HG03354 (cell line): ENCODE measurements around the gene NUDT1.

Experiments
- ATAC-seq: cut with Tn5 transposase; IDR thresholded peaks from one replicate; pipeline ENCODE4 v1.9.1; 2021; ENCODE audit warnings: mild to moderate bottlenecking; ENCODE audit not compliant: unreplicated experiment, poor library complexity, severe bottlenecking

Gene NUDT1

DNA sequence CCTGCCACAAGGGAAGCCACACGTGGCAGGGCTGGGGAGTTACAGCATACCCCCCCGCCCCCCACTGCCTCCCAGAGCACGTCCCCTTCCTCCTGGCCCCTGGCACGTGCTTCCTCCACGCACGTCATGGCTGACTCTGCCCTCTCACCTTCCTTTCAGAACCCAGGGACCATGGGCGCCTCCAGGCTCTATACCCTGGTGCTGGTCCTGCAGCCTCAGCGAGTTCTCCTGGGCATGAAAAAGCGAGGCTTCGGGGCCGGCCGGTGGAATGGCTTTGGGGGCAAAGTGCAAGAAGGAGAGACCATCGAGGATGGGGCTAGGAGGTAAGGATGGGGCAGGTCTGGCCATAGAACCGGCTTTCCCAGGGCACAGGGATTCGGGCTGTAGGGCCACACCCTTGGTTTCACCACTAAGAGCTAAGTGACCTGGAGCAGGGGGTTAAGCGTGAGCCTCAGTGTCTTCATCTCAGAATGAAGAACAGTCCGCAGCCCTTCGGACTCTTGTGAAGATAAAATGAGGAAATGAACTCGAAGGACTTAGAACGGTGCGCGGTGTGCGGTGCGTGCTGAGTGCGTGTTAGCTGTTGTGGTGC, 2.5 kb downstream of the NUDT1 start:
- ATAC-seq, result no peak

DNA sequence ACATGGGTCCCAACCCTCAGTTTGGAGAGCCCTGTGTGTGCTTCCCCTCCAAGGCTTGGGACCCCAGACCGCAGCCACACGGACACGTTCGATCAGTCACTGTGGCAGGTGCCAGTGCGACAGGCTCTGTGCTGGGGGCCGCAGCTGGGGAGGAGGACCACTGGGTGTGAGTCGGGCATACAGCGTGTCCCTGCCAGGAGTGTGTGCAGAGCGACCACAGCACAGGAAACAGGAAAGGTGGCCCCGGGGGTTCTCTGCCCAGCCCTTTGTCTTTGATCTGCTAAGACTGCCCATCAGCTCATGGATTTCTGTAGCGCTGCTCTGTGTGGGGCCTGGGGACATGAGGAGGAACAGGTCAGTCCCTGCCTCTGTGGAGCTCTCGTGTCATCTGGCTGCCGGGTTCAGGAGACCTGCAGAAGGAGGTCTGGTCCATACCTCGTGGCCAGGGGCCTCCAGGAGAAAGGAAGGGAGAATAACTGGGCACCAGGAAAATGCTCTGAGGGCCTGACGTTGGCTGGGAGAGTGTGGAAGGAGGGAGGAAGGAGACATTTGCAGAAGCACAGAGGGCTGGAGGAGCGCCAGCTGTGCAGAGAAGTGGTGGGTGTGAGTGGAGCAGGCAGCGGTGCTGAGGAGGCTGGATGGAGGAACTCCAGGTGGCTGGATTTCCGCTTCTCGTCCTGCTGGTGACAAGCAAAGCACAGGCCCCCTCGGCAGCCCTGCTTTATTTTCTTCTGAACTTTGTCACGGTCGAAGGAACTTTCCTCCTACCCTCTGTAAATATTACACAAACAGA, 4.1 kb downstream of the NUDT1 start:
- no peak for ATAC-seq

DNA sequence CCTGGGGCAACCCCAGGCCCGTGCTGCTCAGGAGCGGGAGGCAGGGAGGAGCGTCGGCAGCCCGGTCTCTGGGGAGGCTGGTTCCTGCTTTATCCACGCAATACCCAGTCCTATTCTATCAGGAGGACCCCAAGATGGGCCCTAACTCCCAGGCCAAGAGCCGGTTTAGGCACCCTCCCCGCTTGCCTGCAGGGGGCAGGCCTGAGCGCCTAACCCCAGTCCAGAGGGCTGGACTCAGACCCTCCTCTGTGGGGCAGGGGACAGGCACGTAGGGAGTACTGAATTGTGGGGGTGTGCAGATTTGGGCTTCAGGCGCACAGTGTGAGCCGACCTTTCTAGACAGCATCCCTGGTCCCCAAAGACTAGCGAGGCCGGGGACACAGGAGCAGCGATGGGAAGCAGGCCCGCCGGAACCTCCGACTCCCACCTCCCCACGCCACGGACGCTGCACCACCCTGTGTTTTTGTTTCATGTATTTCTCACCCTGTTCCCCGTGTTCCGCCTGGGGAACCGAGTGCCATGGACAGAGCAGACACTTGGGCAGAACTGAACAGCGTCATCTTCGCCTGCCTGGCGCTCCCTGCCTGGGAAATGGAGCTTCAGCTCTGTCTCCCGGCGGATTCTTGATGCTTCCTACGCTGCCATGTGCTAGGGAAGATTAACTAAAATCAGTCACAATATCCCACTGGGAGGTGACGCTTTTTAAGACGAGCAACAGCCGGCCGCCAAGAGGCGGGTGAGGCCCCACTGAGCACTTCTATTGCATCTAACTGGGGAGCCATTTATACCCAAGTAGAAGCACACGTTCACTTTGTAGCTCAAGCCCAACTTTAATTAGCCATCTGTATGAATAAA, 5.3 kb downstream of the NUDT1 start:
- no peak for ATAC-seq

DNA sequence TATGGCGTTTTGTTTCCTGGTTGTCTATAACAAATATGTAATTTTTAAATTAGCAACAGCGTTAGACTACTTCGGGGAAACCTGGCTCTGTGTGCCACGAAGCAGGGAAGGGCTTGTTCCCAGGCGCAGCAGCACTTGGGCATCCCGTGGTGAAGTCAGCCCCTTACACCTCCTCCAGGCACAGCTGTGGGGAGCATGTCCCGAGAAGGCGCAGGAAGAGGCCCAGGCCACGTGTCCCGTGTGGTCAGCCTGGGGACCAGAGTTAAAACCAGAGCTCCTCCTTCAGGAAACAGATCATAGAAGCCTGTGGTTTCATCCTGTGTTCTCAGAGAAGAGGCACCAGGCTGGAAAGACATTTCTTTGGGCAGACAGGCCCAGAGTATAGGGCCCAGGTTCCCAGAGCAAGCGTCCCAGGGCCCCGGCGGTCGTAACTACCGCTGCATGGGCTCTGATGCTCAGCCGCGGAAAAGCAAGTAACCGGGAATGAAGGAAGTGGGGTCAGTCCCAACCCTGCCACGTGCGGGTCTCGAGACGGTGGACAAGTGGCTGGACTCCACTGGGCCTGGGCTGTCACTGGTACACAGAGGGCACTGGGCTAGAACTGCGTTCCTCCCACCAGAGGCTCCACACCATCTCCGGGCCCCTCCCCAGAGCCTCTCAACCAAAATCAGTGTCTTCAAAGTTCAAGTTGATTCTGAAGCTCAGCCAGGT, 7.1 kb downstream of the NUDT1 start:
- peak; percentile 45 for ATAC-seq

DNA sequence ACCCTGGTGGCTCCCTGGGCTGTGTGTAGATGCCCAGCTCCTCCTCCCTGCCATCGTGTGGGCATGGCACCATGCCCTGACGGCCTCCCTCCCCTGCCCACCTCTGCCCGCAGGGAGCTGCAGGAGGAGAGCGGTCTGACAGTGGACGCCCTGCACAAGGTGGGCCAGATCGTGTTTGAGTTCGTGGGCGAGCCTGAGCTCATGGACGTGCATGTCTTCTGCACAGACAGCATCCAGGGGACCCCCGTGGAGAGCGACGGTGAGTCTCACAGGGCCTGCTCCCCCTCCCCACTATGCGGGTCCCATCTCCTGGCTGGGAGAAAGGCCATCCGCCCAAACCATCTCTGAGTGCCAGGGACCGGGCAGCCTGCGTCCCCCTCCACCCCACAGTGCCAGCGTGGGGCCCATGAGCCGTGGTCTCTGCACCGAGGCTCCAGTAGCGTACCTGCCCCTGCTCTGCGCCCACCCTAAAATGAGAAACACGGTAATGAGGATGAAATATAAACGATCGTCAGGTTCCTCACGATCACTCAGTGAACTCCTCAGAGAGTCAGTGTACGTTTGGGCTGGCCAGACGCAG, 7.8 kb downstream of the NUDT1 start:
- ATAC-seq, result no peak

DNA sequence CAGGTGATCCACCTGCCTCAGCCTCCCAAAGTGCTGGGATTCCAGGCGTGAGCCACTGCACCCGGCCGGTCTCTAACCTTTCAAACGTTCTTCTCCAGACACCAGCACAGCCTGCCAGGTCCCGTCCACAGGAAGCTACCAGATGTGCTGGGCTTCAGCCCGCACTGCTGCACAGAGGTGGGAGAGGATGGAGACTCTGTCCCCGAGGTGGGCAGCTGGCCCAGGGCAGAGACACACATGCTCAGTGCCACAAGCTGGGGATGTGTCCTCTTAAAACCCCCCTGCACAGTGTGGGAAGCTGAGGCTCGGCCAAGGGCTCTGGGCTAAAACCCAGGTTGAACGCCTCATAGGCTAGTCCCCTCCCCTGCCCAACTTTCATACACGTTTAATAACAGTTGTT, 9.4 kb downstream of the NUDT1 start:
- ATAC-seq, result no peak

DNA sequence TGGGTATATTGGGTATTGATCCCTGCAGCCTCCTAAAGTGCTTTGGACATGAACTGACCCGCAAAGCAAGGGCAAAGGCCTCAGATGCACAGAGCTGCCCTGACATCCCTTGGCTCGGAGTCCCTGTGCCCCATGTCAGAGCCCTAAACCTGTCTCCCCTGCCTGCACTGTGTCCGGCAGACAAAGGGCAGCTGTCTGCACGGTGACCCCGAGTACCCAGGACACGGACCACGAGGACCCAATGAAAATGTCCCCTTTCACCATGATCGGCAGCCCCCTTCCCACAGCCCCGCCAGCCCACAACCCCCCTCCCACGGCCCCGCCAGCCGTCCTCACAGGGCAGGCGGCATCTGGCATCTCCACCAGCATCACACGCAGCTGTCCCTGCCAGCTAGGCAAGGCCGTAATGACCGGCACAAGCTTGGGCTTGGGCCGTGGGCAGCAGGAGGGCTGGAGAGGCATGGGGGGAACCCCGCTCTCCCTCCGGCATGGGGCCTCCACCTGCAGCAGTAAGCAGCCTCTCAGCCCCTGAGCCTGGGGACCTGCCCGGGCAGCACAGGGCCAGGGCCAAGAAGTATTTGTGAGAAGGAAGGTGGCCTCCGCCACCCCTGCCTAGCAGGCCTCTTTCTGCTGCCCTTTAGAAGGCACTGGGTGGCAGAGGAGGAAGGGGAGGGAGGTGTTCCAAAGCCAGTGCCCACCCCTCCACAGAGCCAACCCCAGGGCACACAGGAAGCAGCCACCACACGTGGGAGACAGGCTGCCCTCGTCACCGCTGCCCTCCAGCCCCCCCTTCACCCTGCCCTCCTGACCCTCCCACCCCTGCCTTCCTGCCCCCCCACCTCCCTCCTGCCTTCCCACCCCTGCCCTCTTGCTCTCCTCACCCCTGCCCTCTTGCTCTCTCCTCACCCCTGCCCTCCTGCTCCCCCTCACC, 10.1 kb downstream of the NUDT1 start:
- no peak for ATAC-seq

DNA sequence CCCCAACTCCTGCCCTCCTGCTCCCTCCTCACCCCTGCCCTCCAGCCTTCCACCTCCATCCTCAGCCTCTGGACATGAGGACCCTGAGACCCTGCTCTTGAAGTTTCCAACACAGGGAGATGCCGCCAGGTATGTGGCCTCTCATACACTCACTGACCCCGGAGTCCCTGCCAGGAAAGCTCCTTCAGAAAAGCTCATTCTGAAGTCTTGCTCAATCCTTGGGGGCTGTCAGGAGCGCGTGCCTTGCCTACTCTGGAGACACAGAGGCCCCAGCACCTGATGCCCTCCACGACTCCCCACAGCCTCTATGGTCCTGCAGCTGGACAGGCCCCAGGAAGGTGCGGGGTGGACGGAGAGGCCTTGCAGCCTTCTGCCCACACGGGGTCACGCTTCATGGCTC, 11.0 kb downstream of the NUDT1 start:
- ATAC-seq, result no peak

DNA sequence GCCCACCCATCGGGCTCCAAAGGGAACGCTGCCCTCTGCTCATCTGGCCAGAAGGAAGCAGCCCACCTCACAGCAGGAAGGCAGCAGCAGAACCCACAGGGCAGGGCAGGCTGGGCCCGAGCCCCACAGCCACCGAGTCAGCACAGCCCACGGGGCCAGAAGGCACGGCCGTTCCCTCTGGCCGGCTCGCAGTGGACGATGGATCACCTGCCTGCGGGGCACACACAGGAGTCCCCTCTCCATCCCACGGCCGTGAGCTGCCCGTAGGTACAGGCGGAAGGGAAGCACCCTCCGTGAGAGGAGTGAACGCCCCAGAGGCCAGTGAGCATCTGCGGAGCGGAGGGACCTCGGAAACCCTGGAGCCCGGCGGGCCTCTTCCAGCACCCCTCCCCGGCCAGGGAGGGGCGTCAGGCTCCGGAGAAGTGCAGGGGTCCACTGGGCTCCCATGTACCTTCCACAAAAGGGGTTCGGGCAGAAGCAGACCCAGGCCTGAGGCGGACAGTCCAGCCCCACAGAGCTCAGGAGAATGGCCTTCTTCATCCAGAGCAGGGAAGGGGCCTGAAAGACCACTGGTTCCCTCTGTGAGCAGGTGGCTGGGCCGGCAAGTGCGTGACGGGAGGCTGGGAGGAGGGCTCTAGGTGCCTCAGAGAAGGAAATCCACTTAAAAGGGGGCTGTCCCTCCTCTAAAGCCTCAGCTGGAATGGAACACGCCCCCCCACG, 11.7 kb downstream of the NUDT1 start:
- no peak for ATAC-seq

DNA sequence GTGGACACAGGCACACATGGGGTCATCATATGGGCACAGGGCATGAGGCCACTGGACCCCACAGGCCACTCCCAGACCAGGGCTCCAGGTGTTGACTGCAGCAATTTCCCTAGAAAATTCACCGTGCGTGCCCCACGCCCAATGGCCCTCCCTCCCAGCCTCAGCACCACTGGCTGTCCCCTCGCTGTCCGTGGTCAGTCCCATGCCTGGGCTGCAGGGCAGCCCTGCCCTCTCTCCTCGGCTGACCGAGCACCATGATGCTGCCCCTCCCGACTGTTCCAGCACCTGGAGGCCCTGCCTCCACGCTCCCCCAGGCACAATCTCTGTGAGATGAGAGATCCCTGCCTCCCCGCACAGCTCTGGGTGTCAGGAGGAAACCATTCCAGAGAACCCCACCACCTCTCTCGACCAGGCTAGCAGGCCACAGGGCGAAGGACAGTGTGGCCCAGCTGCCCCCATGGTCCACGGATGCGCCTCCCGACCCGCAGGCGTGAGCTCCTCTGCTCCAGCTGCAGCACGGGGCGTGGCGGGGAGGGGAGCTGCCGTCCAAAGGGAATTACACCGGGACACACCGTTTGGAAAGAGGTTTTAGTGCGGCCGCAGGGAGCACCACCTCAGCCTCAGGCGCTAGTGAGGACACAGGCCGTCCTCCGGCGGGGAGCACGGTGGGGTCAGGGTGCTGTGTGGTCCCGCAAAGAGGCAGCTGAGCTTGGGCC, 12.6 kb downstream of the NUDT1 start:
- ATAC-seq, result no peak

DNA sequence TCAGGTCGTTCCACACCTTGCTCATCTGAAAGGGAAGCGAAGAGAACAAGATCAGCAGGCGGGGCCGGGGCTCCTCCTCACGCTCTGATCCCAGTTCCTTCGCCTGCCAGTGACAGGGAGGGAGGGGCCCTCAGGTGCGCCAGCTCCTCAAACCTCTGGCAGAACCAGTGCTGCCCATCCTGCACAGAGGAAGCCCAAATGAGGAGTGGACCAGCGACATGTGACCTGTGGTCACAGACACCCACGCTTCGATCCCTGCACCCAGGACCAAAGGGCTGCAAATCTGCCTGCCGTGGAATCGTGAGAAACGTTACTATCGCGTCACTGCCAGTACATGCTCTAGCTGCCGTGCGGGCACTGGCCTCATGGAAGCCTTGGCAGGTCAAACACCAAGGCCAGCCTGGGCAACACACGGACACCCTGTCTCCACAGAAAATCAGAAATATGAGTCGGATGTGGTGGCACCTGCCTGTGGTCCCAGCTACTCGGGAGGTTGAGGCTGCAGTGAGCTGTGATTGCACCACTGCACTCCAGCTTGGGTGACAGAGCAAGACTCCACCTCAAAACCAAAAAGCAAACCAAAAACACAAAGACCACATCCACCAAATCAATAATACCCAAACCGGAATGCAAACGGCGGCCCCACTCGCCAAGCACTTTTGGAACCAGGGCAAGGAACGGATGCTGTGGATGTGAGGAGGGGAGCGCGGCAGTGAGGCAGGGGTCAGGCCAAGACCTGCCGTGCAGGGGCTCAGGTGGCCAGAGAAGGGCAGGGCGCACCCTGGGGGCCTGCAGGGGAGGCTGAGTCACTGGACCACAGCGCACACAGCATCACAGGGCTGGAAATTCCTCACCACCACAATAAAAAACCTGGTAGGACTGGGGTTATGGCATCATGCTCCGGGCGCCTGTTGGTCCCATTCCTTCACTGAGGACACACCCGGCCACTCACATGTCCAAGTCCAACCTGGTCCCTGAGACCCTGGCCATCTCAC, 13.4 kb downstream of the NUDT1 start:
- no peak for ATAC-seq

DNA sequence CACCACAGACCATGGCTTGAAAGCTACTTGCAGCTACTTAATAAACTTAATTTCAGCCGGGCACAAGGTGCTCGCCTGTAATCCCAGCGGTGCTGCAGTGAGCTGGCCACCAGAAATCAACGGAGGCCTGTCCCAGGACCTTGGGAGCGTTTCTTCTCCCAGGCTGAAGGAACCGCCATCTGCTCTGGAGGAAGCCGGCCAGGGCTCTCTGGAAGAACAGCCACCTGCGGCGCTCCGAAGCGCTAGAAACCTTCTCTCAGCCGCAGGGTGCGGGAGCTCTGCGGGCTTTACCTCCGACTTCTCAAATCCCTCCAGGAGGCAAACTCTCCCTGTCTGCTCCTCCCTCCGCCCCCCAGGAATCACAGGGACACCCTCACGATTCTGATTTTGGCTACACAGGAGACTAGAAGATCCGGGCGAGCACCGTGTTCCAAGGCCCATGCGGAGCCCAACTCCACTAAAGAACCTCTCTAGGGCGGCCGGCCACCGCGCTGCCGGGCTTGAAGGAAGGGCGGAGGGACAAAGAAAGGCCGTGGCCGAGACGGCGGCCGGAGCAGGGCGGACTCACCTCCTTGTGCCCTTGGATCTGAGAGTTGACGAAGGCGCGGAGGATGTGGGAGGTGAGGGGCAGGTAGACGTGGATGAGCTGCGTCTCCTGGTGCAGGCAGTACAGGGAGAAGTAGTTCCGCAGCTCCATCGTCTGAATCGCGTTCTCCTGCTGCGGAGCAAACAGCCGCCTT, 14.4 kb downstream of the NUDT1 start:
- ATAC-seq, result no peak

DNA sequence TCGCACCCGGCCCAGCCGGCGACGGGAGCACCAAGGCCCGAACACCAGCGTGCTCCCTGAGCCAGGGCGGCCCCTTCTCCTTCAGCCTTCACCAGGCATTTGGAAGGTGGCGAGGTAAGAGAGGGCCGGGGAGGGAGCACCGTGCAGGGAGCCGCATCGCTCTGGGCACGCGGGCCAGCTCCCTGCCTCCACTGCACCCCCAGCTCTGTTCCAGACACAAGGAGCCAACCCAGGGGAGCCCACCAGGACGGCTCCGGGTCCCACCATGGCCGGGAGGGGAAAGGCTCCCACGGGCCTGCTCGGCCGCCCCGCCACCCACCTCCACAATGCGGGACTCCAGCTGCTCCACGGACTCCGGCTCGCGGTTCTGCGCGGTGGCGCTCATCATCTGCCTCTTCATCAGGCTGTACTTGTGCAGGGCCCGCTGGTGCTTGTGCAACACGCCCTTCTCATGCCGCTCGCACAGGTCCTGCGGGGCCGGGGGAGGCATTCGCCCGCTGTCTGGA, 15.1 kb downstream of the NUDT1 start:
- ATAC-seq, result no peak

DNA sequence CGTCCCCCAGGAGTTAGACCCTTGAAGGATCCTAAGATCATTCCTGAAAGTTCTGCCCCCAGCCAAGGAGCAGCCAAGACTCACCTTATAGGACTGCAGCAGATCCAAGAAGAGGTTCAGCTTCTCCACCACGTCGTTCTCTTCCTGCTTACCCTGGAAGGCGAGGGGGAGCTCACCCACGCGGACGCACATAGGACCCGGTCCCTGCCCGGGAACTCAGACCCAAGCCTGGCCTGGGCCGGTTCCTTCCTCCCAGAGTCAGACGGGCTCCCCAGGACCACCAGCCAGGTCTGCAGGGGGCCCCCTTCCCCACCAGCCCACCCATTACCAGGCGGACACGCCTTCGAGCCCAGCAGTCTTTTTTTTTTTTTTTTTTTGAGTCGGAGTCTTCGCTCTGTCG, 15.6 kb downstream of the NUDT1 start:
- no peak for ATAC-seq

DNA sequence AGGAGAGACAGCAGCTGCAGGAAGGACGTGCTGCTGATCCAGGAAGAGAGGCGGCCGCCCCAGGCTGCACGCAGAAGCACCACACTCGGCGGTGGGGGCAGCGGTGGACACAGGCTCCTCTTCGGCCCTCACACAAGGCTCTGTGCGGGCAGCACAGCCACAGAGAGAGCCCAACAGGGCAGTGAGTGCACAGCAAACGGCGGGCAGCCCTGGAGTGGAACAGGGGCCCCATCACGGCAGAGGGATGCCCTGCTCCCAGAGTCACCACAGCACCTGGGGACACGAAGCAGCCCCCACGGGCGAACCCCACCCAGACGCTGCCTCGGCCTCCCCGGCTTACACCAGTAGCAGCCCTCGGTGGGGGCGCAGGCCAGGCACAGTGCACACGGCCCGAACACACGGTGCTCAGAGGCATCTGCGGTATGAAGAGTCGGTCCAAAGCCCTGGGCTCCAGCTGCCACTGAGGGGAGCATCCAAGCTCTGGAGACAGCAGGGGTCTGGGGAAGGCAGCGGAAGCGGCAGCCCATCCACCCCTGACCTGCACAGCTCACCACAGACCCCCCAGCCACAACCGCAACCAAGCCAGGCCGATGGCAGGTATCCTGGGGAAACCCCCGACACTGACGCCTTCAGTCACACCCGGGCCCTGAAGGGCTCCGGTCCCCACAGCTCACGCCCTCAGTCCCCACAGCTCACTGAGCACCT, 16.8 kb downstream of the NUDT1 start:
- no peak for ATAC-seq
